PC-9 (cell line): ENCODE data around the gene N4BP2L2. TPM values are rescaled to one million over a fixed set of nuclear protein-coding genes. Genes with fewer than 3 reads are reported as not detected.
A peak's percentile ranks its signal among the peaks of the same experiment; 100 is the strongest.

Experiments used
- Bru-seq: library from RNA; stranded (reverse); fragments of 400-500 nt; gene quantifications from one replicate; lab custom pipeline; 2021; lab: Mats Ljungman, UMichigan
- BruChase-seq, 2 experiments: library from RNA; stranded (reverse); fragments of 400-500 nt; gene quantifications; one replicate each; lab custom pipeline; 2021; lab: Mats Ljungman, UMichigan
- BruUV-seq: library from RNA; stranded (reverse); fragments of 400-500 nt; replicated peaks from 2 replicates; lab custom pipeline; 2021; lab: Mats Ljungman, UMichigan
- CTCF ChIA-PET: fragments of 300-600 bp; sonication (Branson Sonifier 250); formaldehyde crosslinking; loops from one replicate; lab custom pipeline; 2022; ENCODE audit warnings: antibody characterized with exemption; lab: Charles Lee
- POLR2A ChIA-PET: fragments of 300-600 bp; sonication (Branson Sonifier 250); formaldehyde crosslinking; loops from one replicate; lab custom pipeline; 2022; ENCODE audit warnings: antibody characterized with exemption; ENCODE audit not compliant: unreplicated experiment; lab: Charles Lee
- DNase-seq, 2 experiments: peaks; one replicate each; pipeline versions ENCODE4 v3.0.0 to v3.0.0-alpha.2; 2015 to 2022; ENCODE audit warnings: mixed read lengths in 1 of 2
- H2AFZ ChIP-seq: fragments of 200-600 bp; sonication (generic); 2 replicates; pipeline ENCODE4 v1.8.1; 2017; ENCODE audit warnings: antibody characterized with exemption
- H3F3A ChIP-seq: fragments of 200-600 bp; sonication (generic); 2 replicates; pipeline ENCODE4 v1.8.1; 2017; ENCODE audit warnings: antibody characterized with exemption, mild to moderate bottlenecking, low read depth; ENCODE audit not compliant: insufficient read depth
- H3K27ac ChIP-seq: fragments of 200-600 bp; sonication (generic); 2 replicates; pipeline ENCODE4 v1.6.1; 2016; ENCODE audit warnings: mixed run types
- H3K27me3 ChIP-seq: fragments of 200-600 bp; sonication (generic); 2 replicates; pipeline ENCODE4 v1.6.1; 2016; ENCODE audit warnings: low read depth, mixed run types; ENCODE audit not compliant: insufficient read depth
- H3K36me3 ChIP-seq: fragments of 200-600 bp; sonication (generic); 2 replicates; pipeline ENCODE4 v1.6.1; 2016; ENCODE audit warnings: low read depth, mixed run types
- H3K4me1 ChIP-seq: fragments of 200-600 bp; sonication (generic); replicated peaks from 2 replicates; pipeline ENCODE4 v1.6.1; 2016; ENCODE audit warnings: mixed run types; ENCODE audit not compliant: insufficient read depth
- H3K4me2 ChIP-seq: fragments of 200-600 bp; sonication (generic); 2 replicates; pipeline ENCODE4 v1.6.1; 2017; ENCODE audit warnings: mixed run types
- H3K4me3 ChIP-seq: fragments of 200-600 bp; sonication (generic); 2 replicates; pipeline ENCODE4 v1.6.1; 2016; ENCODE audit warnings: mixed run types
- H3K79me2 ChIP-seq: fragments of 200-600 bp; sonication (generic); 2 replicates; pipeline ENCODE4 v1.6.1; 2017; ENCODE audit warnings: low read depth, mixed run types
- H3K9me2 ChIP-seq: fragments of 200-600 bp; sonication (generic); 2 replicates; pipeline ENCODE4 v1.8.1; 2017; ENCODE audit warnings: mild to moderate bottlenecking; ENCODE audit not compliant: insufficient read depth
- H3K9me3 ChIP-seq: fragments of 200-600 bp; sonication (generic); 2 replicates; pipeline ENCODE4 v1.8.1; 2016; ENCODE audit warnings: low read depth; ENCODE audit not compliant: insufficient read depth
- H4K20me1 ChIP-seq: fragments of 200-600 bp; sonication (generic); 2 replicates; pipeline ENCODE4 v1.8.1; 2017; ENCODE audit not compliant: insufficient read depth
- CTCF ChIP-seq: fragments of 200-600 bp; sonication (generic); conservative IDR thresholded peaks from 2 replicates; pipeline ENCODE4 v1.6.1; 2017; ENCODE audit warnings: mixed run types, antibody characterized with exemption, mild to moderate bottlenecking, moderate library complexity
- EZH2 ChIP-seq: fragments of 200-600 bp; sonication (generic); IDR thresholded peaks from 2 replicates; pipeline ENCODE4 v1.8.0; 2017; ENCODE audit warnings: antibody characterized with exemption, low read depth
- intact Hi-C: fragments of 100-400 bp; cut with micrococcal nuclease; formaldehyde crosslinking; loops from one replicate; pipeline ENCODE4 v1.10.0; 2022; ENCODE audit not compliant: unreplicated experiment
- long read RNA-seq: library from polyadenylated mRNA; stranded (forward); transcript quantifications from one replicate; pipeline ENCODE4 v2.0.0, GENCODE V29; 2022
- total RNA-seq: library from RNA; stranded (reverse); gene quantifications from 2 replicates; pipeline ENCODE4 v1.2.3, GENCODE V29; 2021

Gene N4BP2L2
- total RNA-seq (63.0 and 81.3 TPM in 2 replicates), Bru-seq, nascent RNA (percentile 72 among the genes with signal in this experiment), BruChase-seq, experiment 1, labeled RNA remaining after a 2-hour chase (percentile 91 among the genes with signal in this experiment), BruChase-seq, experiment 2, labeled RNA remaining after a 6-hour chase (percentile 76 among the genes with signal in this experiment)
- long read RNA-seq, full-length matches to known transcripts: 11 of 78 reads
- long read RNA-seq, partial matches to known transcripts: 45 of 78 reads
- long read RNA-seq, other reads (novel, unspliced or antisense): 22 of 78 reads

GRCh38 chr13:32538621-32539246, at the start of gene N4BP2L2:
N4BP2L2 (minus strand) TSS chr13:32538795; CDS start chr13:32537027, 1,768 bp downstream.
- Histone ChIP-seq H4K20me1 (no peaks in the 10 kb centered on the region; the same call in 1 of the 2 replicates), H3K4me2 (peak within 1 kb of the TSS; percentile 95), H3K36me3 (peaks cover 27% of the 10 kb centered on the region), H3K27me3 (no peaks in the 10 kb centered on the region), H3K79me2 (peaks cover 47% of the 10 kb centered on the region), H3K9me2 (no peaks in the 10 kb centered on the region), H3K4me1 (peaks cover 31% of the 10 kb centered on the region), H3K27ac (peak within 1 kb of the TSS; percentile 83), H3K9me3 (no peaks in the 10 kb centered on the region), H3K4me3 (peak within 1 kb of the TSS; percentile 70), H3F3A (no peaks in the 10 kb centered on the region), H2AFZ (peak within 1 kb of the TSS; percentile 84)
- ChIA-PET CTCF (interaction anchor here (0.5 to 0.7 kb wide), 5 partner anchors 47 to 1110 kb away, joined by 3 to 9 read pairs (median 4); no protein-coding TSS in a partner anchor), POLR2A (interaction anchor here (0.6 to 0.7 kb wide), 3 partner anchors 23 to 152 kb away, joined by 5 to 7 read pairs (median 5); no protein-coding TSS in a partner anchor)
- DNase-seq: peak; percentile 80 to 91
- TF ChIP-seq CTCF (peak; percentile 19; the same call in 1 of the 2 replicates), EZH2 (no peak)
- intact Hi-C loops: loop anchor here (2.0 to 10.0 kb wide), 3 partner anchors 111 to 1004 kb away; partner anchors contain the start of genes BRCA2, N4BP2L1 and ZAR1L
- BruUV-seq: no TSS peak

- peaks cover 57% of the 10 kb centered on the region for H3K79me2 ChIP-seq
- H2AFZ ChIP-seq: peak overlapping the region; percentile 77
- peaks cover 30% of the 10 kb centered on the region for H3K4me1 ChIP-seq
- peaks cover 24% of the 10 kb centered on the region; the same call in 1 of the 2 replicates for H4K20me1 ChIP-seq
- no peaks in the 10 kb centered on the region for H3K27me3 ChIP-seq
- ChIA-PET CTCF (interaction anchor here (1.2 kb wide), 1 partner anchor 52 kb away, joined by 3 read pairs; no protein-coding TSS in a partner anchor), POLR2A (interaction anchor here (0.5 to 0.9 kb wide), 4 partner anchors 12 to 1419 kb away, joined by 3 to 7 read pairs (median 5); no protein-coding TSS in a partner anchor)
- TF ChIP-seq EZH2 (no peak), CTCF (no peak)
- no peaks in the 10 kb centered on the region for H3K9me2 ChIP-seq
- H3K4me3 ChIP-seq: peak overlapping the region; percentile 71
- peak overlapping the region; percentile 89 for H3K4me2 ChIP-seq
- H3K36me3 ChIP-seq: 0 out of 2 replicates have a peak, but pooled peaks cover 5% of the 10 kb centered on the region
- DNase-seq: peak in 1 of 2 experiments; percentile 45
- BruUV-seq: no TSS peak
- H3F3A ChIP-seq: peaks cover 13% of the 10 kb centered on the region
- intact Hi-C loops: loop anchor here (1.0 to 5.0 kb wide), 8 partner anchors 51 to 1231 kb away; partner anchors contain the start of genes BRCA2, RFC3 and ZAR1L
- H3K27ac ChIP-seq: peak overlapping the region; percentile 66
- no peaks in the 10 kb centered on the region for H3K9me3 ChIP-seq
Observed at GRCh38 chr13:32587811-32588170, 49.2 kb upstream of the N4BP2L2 start.
